Mesodermal cell (in vitro differentiated cells): Measurements from ENCODE around the gene TJAP1. TPM values are rescaled to one million over a fixed set of nuclear protein-coding genes. Genes with fewer than 3 reads are reported as not detected.

Experiments
- H3K27ac ChIP-seq: 2 replicates; pipeline ENCODE4 v1.7.0; 2013; ENCODE audit warnings: mild to moderate bottlenecking, low read depth, low read length, moderate library complexity; ENCODE audit not compliant: severe bottlenecking
- H3K36me3 ChIP-seq: 2 replicates; pipeline ENCODE4 v1.7.1; 2013; ENCODE audit warnings: mild to moderate bottlenecking, low read length, moderate library complexity; ENCODE audit not compliant: control insufficient read depth, insufficient read depth
- H3K4me1 ChIP-seq: one replicate; pipeline ENCODE4 v1.7.1; 2013; ENCODE audit warnings: mild to moderate bottlenecking, low read length; ENCODE audit not compliant: insufficient read depth, control insufficient read depth, poor library complexity, severe bottlenecking
- H3K4me3 ChIP-seq: 2 replicates; pipeline ENCODE4 v1.7.0; 2013; ENCODE audit warnings: low read length, control low read depth, mild to moderate bottlenecking; ENCODE audit not compliant: insufficient read depth, poor library complexity, severe bottlenecking; ENCODE audit errors: extremely low read depth
- H3K9me3 ChIP-seq: 2 replicates; pipeline ENCODE4 v1.7.1; 2013; ENCODE audit warnings: mild to moderate bottlenecking, low read length, moderate library complexity; ENCODE audit not compliant: control insufficient read depth
- WGBS, 2 experiments: methylation state at CpG; one replicate each; pipeline ENCODE4 v1.1.5; 2013; ENCODE audit warnings: missing lambda C conversion rate in 2 of 2; ENCODE audit not compliant: insufficient coverage in 2 of 2; 5-methylcytosine and 5-hydroxymethylcytosine counted together
- polyA plus RNA-seq, 2 experiments: library from polyadenylated mRNA; stranded (reverse); fragments of 50-300 nt; gene quantifications; one replicate each; pipeline ENCODE4 v1.2.3, GENCODE V29; 2013

The TJAP1 gene
- polyA plus RNA-seq (2013, experiment 1 of 2), result 28.3 TPM
- 20.2 TPM for polyA plus RNA-seq (2013, experiment 2 of 2)

- WGBS, 2 experiments, result 6 to 7% methylated on average over 19 to 21 of the region's 34 CpGs
- H3K9me3 ChIP-seq, result no peaks in the 10 kb centered on the region
- peaks cover 8% of the 10 kb centered on the region for H3K36me3 ChIP-seq
- H3K4me1 ChIP-seq, result peaks cover 12% of the 10 kb centered on the region
- H3K27ac ChIP-seq, result peak within 1 kb of the TSS; percentile 76
- H3K4me3 ChIP-seq, result peak within 1 kb of the TSS; percentile 62
Measured at GRCh38 chr6:43477235-43478007, at the start of gene TJAP1. Gene TJAP1, plus strand, starts transcription at chr6:43477570. Its CDS starts 21,432 bp downstream, at chr6:43499002.

GRCh38 chr6:43428112-43428570 lies 49.2 kb upstream of the TJAP1 start:
- peaks cover 20% of the 10 kb centered on the region for H3K36me3 ChIP-seq
- peak overlapping the region; percentile 80 for H3K27ac ChIP-seq
- H3K4me3 ChIP-seq, result peak overlapping the region; percentile 79
- peaks cover 4% of the 10 kb centered on the region for H3K9me3 ChIP-seq
- peaks cover 3% of the 10 kb centered on the region for H3K4me1 ChIP-seq
- 22 to 28% methylated on average over 9 to 10 of the region's 12 CpGs for WGBS, 2 experiments

- WGBS, 2 experiments, result 86 to 100% methylated on average over 1 of the region's 3 CpGs
- H3K27ac ChIP-seq, result no peak overlapping the region
Measured at GRCh38 chr6:43428874-43429273, 48.5 kb upstream of the TJAP1 start.

GRCh38 chr6:43432009-43432945 lies 45.1 kb upstream of the TJAP1 start:
- H3K4me3 ChIP-seq, result no peak overlapping the region
- 92 to 97% methylated on average over 9 to 14 of the region's 19 CpGs for WGBS, 2 experiments
- H3K9me3 ChIP-seq, result no peaks in the 10 kb centered on the region
- H3K27ac ChIP-seq, result no peak overlapping the region
- peaks cover 7% of the 10 kb centered on the region for H3K4me1 ChIP-seq
- H3K36me3 ChIP-seq, result peaks cover 27% of the 10 kb centered on the region

More at GRCh38 chr6:43428874-43429273, 48.5 kb upstream of the TJAP1 start:
- Histone ChIP-seq H3K36me3 (peaks cover 22% of the 10 kb centered on the region), H3K4me3 (peak overlapping the region; percentile 79), H3K9me3 (peaks cover 2% of the 10 kb centered on the region), H3K4me1 (peaks cover 3% of the 10 kb centered on the region)

GRCh38 chr6:43433148-43433547 lies 44.2 kb upstream of the TJAP1 start:
- no peak overlapping the region for H3K27ac ChIP-seq
- no peak overlapping the region for H3K4me3 ChIP-seq
- H3K4me1 ChIP-seq, result peaks cover 7% of the 10 kb centered on the region
- 91 to 100% methylated on average over 3 to 8 of the region's 8 CpGs for WGBS, 2 experiments
- H3K36me3 ChIP-seq, result peaks cover 34% of the 10 kb centered on the region
- H3K9me3 ChIP-seq, result no peaks in the 10 kb centered on the region

GRCh38 chr6:43434001-43434840 lies 43.1 kb upstream of the TJAP1 start:
- Histone ChIP-seq H3K4me1 (peaks cover 7% of the 10 kb centered on the region), H3K27ac (no peak overlapping the region), H3K4me3 (no peak overlapping the region), H3K36me3 (peaks cover 40% of the 10 kb centered on the region), H3K9me3 (no peaks in the 10 kb centered on the region)
- WGBS, 2 experiments, result 90 to 97% methylated on average over 13 of the region's 15 CpGs

- Histone ChIP-seq H3K4me3 (no peak overlapping the region), H3K4me1 (peaks cover 7% of the 10 kb centered on the region), H3K9me3 (no peaks in the 10 kb centered on the region), H3K27ac (no peak overlapping the region), H3K36me3 (peaks cover 44% of the 10 kb centered on the region)
- 92 to 94% methylated on average over 2 of the region's 4 CpGs for WGBS, 2 experiments
Measured at GRCh38 chr6:43434943-43435342, 42.4 kb upstream of the TJAP1 start.

- Histone ChIP-seq H3K27ac (no peak overlapping the region), H3K9me3 (no peaks in the 10 kb centered on the region), H3K4me1 (peaks cover 7% of the 10 kb centered on the region), H3K4me3 (no peak overlapping the region), H3K36me3 (peaks cover 48% of the 10 kb centered on the region)
- WGBS, 2 experiments, result 94% methylated on average over 5 to 7 of the region's 9 CpGs
Measured at GRCh38 chr6:43435682-43436437, 41.5 kb upstream of the TJAP1 start.

- no peaks in the 10 kb centered on the region for H3K9me3 ChIP-seq
- peaks cover 46% of the 10 kb centered on the region for H3K36me3 ChIP-seq
- H3K27ac ChIP-seq, result no peak overlapping the region
- no peak overlapping the region for H3K4me3 ChIP-seq
- H3K4me1 ChIP-seq, result peaks cover 7% of the 10 kb centered on the region
- WGBS, 2 experiments, result 70 to 89% methylated on average over 4 of the region's 5 CpGs
Measured at GRCh38 chr6:43436577-43437282, 40.6 kb upstream of the TJAP1 start.
